ENCODE measurements around the gene TP53I3.
A peak's percentile ranks its signal among the peaks of the same experiment; 100 is the strongest.
"Not testable (repeated sequence)": the region's sequence is repeated elsewhere in the genome, so short reads cannot be mapped to it uniquely, and the experiment has no call there.

TP53I3 gene

DNA sequence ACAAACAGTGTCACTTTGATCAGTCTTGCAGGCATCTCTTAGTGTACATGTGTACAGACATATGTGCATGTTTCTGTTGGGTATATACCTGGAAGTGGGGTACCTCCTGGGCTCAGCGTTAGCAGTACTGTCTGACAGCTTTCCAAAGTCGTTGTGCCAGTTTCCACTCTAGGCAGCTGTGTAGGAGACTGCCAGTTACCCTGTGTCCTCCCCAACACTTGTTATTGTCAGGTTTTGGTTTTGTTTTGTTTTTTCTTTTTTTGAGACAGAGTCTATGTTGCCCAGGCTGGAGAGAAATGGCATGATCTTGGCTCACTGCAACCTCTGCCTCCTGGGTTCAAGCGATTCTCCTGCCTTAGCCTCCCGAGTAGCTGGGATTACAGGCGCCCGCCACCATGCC is 28.9 kb downstream of the TP53I3 start:
- no peak for DNase-seq

DNA sequence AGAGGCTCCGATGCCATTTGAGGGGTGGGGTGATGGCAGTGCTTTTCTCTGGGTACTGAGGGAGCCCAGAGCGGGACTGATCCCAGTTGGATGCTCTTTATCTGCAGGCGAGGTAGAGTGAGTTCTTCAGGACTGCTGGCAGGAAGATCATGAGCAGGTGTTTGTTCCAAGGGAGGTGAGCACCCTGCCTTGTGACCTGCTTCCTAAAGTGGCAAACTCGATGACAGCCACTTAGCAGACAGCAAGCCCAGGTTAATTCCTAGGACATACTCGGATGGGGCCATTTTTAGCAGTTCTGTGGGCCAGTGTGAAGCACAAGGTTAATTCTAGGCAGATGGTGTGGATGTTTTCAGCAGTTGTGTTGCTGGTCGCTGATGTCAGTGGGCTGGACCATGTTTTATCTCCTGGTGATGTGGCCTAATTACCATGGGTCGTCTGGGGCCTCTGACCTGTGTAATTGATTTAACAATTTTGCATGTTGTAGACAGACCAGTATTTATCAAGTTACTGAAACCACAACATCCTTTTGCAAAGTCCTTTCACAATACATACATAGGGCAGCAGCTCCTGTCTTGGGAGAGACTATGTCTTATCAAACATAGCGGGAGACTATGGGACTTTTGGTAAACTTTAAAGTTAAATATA is 30.1 kb downstream of the TP53I3 start:
- no peak for DNase-seq

DNA sequence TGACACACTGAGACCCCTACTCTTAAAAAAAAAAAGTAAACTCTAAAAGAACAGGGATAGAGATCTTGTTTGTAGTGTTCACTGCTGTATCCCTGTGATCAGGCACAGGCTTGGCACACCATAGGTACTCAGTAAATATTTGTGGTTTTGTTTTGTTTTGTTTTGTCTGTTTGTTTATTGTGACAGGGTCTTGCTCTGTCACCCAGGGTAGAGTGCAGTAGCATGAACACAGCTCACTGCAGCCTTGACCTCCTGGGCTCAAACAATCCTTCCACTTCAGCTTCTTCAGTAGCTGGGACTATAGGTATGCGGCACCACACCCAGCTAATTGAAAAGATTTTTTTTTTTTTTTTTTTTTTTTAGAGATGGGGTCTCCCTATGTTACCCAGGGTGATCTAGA is 31.7 kb downstream of the TP53I3 start:
- no peak for DNase-seq

DNA sequence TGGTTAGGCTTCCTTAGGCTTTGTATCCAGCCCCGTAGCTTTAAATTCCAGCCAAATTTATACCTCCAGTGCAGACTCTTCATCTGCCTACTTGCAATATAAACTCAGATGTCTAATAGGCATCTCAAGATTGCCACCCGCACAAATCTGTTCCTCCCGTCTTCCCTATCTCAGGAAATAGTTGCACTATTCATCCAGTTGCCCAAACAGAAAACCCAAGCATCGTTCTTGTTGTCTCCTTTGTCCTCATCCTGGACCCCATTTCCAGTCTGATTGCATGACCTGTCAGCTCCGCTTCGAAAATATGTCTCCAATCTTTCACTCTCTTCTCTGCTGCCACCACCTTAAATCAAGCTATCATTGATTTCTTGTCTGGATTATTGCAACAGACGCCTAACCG is 32.8 kb downstream of the TP53I3 start:
- no peak for DNase-seq

DNA sequence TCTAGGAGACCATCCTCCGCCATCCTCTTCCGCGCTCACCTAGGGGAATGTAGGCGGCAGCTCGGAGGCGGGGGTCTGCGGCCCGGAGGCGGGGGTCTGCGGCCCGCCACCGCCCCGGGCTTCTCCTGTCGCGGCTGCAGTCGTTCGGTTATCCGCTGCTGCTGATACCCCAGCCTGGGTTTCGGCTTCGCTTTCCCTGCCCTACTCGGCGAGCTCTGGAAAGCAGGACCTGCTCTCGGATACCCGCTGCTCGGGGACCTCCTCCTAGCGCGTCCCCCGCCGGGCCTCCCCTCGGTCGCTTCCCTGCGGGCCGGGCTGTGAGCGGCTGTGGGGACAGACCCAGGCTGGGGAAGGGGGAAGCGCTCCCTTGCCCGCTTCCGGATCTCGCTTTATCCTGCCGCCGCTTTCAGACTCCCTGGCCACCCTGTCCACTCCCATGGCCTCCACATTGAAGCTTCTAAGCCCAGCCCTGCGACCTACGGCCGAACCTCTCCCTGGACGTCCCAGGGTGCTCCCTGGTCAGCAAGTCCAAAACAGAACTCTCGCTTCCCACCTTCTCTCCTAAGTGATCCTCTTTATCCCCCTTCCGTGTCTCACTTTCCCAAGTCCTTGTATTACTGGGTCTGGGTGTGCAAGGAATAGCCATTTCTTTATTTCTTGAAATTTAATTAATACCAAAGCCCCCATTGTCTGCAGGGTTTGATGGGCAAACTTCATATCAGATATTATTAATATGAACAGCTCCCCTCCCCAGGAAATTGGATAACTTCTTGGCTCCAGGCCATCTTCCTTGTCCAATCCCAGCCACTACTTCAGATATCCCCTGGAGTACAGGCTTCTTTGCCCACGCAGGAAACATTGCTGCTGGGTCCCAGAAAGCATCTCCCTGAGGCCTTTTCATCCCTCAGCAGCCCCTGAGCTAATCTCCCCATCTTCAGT is 34.3 kb downstream of the TP53I3 start:
- DNase-seq: peak in 28 of 51 donors; percentile 5 to 39 (median 16)

DNA sequence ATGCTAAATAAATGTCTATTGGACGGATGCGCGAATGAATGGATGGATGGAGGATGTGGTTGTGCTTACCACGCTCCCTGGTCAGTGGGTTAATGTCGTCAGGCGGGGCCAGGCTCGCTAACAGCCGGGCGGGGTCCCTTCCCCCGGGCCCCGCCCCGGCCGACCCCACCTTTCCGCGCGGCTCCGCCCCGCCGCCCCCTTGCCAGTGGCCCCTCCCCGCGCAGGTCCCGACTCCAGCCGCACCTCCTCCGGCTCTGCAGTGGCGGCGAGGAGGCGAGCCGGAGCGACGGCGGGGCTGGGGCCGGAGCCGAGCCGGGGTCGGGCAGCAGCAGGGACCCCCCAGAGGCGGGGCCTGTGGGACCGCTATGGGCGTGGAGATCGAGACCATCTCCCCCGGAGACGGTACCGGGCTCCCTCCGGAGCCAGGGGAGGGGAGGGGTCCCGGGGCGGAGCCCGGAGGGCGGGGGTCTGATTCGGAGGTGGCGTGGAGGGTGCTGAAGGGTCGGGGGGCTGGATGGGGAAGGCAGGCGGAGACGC is 35.1 kb downstream of the TP53I3 start, which contains the start of gene FKBP1B:
Gene FKBP1B (plus strand): TSS at position 257 of the 537 bp plus-strand sequence. CDS start 109 bp downstream, at position 366.
- peak in 28 of 51 donors; percentile 3 to 58 (median 29) for DNase-seq

GRCh38 chr2:24048769-24049484 is 35.7 kb downstream of the TP53I3 start:
- peak in 1 of 51 donors; percentile 35 for DNase-seq

DNA sequence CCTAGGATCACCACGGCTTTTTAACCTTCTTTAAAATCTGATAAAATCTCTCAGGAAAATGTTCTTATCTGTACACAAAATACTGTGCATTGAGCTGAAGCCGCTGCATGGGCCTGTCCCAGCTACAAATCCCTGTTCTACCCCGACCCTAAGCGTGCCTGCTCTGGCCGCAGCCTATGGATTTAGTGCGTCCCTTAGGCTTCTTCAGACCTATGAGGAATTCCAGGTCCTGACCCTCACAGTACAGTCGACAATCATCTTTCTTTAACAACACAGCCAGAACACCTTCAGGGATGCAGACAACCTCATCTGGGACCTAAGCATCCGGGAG is 37.0 kb downstream of the TP53I3 start:
- no peak for DNase-seq

- DNase-seq: peak; percentile 59 to 99 (median 93)
Observed at GRCh38 chr2:24046930-24047702, 37.5 kb downstream of the TP53I3 start, which contains the start of gene WDCP. Gene WDCP (minus strand): TSS chr2:24047391. CDS start chr2:24039494, 7,897 bp downstream.

DNA sequence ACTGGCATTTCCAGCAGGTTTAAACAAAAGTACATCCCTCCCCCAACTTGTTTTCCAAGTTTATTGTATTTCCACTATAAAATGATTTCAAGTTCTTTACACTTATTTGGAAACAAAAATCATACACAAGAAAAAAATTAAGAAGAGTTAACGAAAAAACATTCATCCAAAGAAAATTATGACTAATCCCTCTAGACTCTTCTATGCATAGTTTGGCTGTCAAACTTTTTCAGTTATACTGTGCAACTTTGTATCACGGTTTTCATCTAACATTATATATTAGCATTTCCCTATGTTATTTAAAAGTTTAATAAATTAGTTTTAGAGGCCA is 38.1 kb downstream of the TP53I3 start:
- no peak for DNase-seq

DNA sequence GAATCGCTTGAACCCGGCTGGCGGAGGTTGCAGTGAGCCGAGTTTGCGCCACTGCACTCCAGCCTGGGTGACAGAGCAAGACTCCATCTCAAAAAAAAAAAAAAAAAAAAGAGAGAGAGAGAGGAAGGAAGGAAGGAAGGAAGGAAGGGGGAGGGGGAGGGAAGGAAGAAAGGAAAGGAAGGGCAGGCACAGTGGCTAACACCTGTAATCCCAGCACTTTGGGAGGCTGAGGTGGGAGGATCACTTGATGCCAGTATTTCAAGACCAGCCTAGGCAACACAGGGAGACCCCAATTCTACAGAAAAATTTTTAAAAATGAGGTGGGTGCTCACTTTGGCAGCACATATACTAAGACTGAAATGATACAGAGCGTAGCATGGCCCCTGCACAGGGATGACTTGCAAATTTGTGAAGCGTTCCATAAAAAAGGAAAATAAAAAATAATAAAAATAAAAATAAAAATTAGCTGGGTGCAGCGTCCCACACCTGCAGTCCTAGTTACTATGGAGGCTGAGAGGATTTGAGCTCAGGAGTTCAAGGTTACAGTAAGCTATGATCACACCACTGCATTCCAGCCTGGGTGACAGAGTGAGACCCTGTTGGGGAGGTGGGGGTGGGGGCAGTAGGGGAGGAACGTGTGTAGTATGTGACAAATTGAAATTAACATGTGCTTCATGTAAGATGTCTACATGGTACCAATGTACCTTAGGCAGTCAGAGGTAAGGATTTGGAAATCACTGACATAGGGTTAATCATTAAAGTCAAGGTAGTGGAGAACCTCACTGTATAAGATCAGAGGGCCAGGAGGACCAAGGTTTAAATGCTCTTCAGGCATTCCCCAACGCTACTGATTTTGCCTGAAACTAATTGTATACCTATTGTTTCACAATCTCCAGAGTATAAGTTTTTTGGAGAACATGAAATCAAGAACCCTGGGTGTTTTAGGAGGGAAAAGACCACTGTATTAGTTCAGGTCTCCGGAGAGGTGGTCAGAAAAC is 38.8 kb downstream of the TP53I3 start:
- DNase-seq: no peak

GRCh38 chr2:24043133-24043532 is 41.5 kb downstream of the TP53I3 start:
- DNase-seq: not testable (repeated sequence)

- no peak for DNase-seq
Observed at GRCh38 chr2:24040511-24040910, 44.1 kb downstream of the TP53I3 start.

DNA sequence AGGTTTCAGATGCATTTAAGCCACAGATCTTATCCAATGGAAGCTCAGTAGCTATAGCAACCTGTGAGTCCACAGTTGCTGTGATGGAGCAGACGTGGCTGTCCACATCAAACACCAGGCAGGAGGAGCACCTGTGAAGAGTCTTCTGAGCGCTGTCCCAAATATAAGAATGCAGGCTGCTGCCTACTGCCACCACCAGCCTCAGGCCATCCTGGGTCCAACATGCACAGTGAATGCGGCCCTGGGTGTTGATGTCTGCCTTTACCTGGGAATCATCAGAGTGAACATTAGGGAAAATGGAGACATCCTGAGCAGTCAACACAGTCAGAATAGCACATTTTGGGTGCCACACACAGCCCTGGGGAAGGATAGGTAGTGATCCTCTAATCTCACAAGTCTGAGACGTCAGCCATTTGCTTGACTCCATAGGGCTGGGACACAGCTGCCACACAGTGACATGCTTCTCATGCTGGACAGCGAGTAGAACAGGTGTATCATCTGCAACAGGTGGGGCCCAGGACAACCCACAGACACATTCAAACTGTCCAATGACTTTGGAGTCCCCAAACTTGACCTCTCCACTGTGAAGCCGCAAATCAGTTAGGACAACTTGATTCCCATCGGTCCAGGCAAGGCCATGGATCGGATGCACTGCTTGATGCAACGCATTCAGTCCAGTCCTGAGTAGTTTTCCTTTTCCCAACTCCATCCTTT is 45.7 kb downstream of the TP53I3 start:
- DNase-seq: no peak
